ENCODE data around the gene PTGER3. TPM values are rescaled to one million over a fixed set of nuclear protein-coding genes. Genes with fewer than 3 reads are reported as not detected.

The PTGER3 gene
- total and polyA plus RNA-seq, 2 experiments from 2014 or later, result 0.45 to 1.6 TPM

GRCh38 chr1:71081697-71082080 is 34.1 kb upstream of the PTGER3 start:
- Mint-ChIP-seq H3K27ac (peak overlapping the region; percentile 97), H3K9me3 (no peaks in the 10 kb centered on the region), H3K36me3 (ENCODE audit: low read depth) (peaks cover 24% of the 10 kb centered on the region; the same call in 2 of the 3 replicates), H3K4me1 (peaks cover 12% of the 10 kb centered on the region; the same call in 2 of the 3 replicates), H3K27me3 (ENCODE audit: insufficient read depth, low read depth, poor library complexity) (peaks cover 7% of the 10 kb centered on the region), H3K4me3 (peak overlapping the region; percentile 99)
- Histone ChIP-seq H3K4me1 (ENCODE audit: insufficient read depth) (0 out of 2 replicates have a peak, but pooled peaks cover 8% of the 10 kb centered on the region), H3K27ac (ENCODE audit: low read depth) (no peak overlapping the region), H3K79me2 (replicated peaks; ENCODE audit: insufficient read depth) (peaks cover 42% of the 10 kb centered on the region), H3K4me2 (peak overlapping the region; percentile 44), H3K27me3 (ENCODE audit: insufficient read depth) (peaks cover 25% of the 10 kb centered on the region; the same call in 1 of the 2 replicates), H3K9me2 (ENCODE audit: insufficient read depth) (no peaks in the 10 kb centered on the region), H3K4me3 (peak overlapping the region; percentile 95; the same call in 1 of the 2 replicates), H2AFZ (no peak overlapping the region; the same call in 1 of the 2 replicates), H3K36me3 (ENCODE audit: insufficient read depth) (peaks cover 17% of the 10 kb centered on the region; the same call in 1 of the 2 replicates), H3F3A (replicated peaks; ENCODE audit: low read depth) (no peaks in the 10 kb centered on the region), H4K20me1 (replicated peaks; ENCODE audit: insufficient read depth) (no peaks in the 10 kb centered on the region; the same call in 1 of the 2 replicates)
- TF ChIP-seq NANOG (IDR thresholded peaks at IDR 0.05; ENCODE audit: borderline replicate concordance) (no peak), EZH2 (IDR thresholded peaks at IDR 0.05; ENCODE audit: low read depth, unreplicated experiment) (no peak), ZNF331 (CRISPR knock-in tag; IDR thresholded peaks at IDR 0.05; ENCODE audit: low read depth) (no peak), CREB1 (CRISPR knock-in tag; IDR thresholded peaks at IDR 0.05; ENCODE audit: low read depth) (no peak), POLR2AphosphoS5 (IDR thresholded peaks at IDR 0.05; ENCODE audit: low read depth) (no peak), ETS1 (IDR thresholded peaks at IDR 0.05) (no peak), CTCF (conservative IDR thresholded peaks at IDR 0.05; ENCODE audit: low read depth in 2 of 2) (no peak)
- peak; percentile 40 for DNase-seq (ENCODE audit: low spot score)
- ATAC-seq, result peak; percentile 17; the same call in 2 of the 3 replicates

- Mint-ChIP-seq H3K36me3 (ENCODE audit: low read depth) (peaks cover 31% of the 10 kb centered on the region; the same call in 2 of the 3 replicates), H3K27me3 (ENCODE audit: insufficient read depth, low read depth, poor library complexity) (peaks cover 7% of the 10 kb centered on the region)
Measured at GRCh38 chr1:71080739-71081696, 33.4 kb upstream of the PTGER3 start, which contains the start of gene ZRANB2. ZRANB2 (minus strand) TSS chr1:71081035; CDS start chr1:71080995, 40 bp downstream.

More at GRCh38 chr1:71080739-71081696, 33.4 kb upstream of the PTGER3 start, which contains the start of gene ZRANB2:
- H2AFZ ChIP-seq, result peak within 1 kb of the TSS; percentile 44; the same call in 1 of the 2 replicates
- peaks cover 48% of the 10 kb centered on the region for H3K79me2 ChIP-seq (replicated peaks; ENCODE audit: insufficient read depth)
- peaks cover 23% of the 10 kb centered on the region; the same call in 1 of the 2 replicates for H3K36me3 ChIP-seq (ENCODE audit: insufficient read depth)
- TF ChIP-seq EZH2phosphoT487 (IDR thresholded peaks at IDR 0.05; ENCODE audit: unreplicated experiment), result no peak
- TF ChIP-seq EZH2 (IDR thresholded peaks at IDR 0.05; ENCODE audit: low read depth, unreplicated experiment), result no peak
- peak; percentile 90 for TF ChIP-seq POLR2AphosphoS5 (IDR thresholded peaks at IDR 0.05; ENCODE audit: low read depth)
- no peak for TF ChIP-seq ZNF114 (CRISPR knock-in tag; IDR thresholded peaks at IDR 0.05)
- no peak for TF ChIP-seq JUNB (IDR thresholded peaks at IDR 0.05; ENCODE audit: unreplicated experiment)
- peak; percentile 21; the same call in 1 of the 2 replicates for TF ChIP-seq CREB1 (CRISPR knock-in tag; IDR thresholded peaks at IDR 0.05; ENCODE audit: low read depth)
- TF ChIP-seq ETS1 (IDR thresholded peaks at IDR 0.05), result no peak; the same call in 1 of the 2 replicates
- TF ChIP-seq STAT1 (IDR thresholded peaks at IDR 0.05; ENCODE audit: unreplicated experiment), result no peak
- TF ChIP-seq NANOG (IDR thresholded peaks at IDR 0.05; ENCODE audit: borderline replicate concordance), result no peak
- TF ChIP-seq CTCF (conservative IDR thresholded peaks at IDR 0.05; ENCODE audit: low read depth in 2 of 2), result peak; percentile 62 to 66
- H3K9me2 ChIP-seq (ENCODE audit: insufficient read depth), result no peaks in the 10 kb centered on the region
- peak within 1 kb of the TSS; percentile 100 for H3K27ac Mint-ChIP-seq
- peak within 1 kb of the TSS; percentile 99 for H3K4me3 Mint-ChIP-seq
- ATAC-seq (peak; percentile 98), DNase-seq (ENCODE audit: low spot score) (peak; percentile 98)
- peak within 1 kb of the TSS; percentile 95 for H3K4me3 ChIP-seq
- H4K20me1 ChIP-seq (replicated peaks; ENCODE audit: insufficient read depth), result no peaks in the 10 kb centered on the region; the same call in 1 of the 2 replicates
- peaks cover 12% of the 10 kb centered on the region; the same call in 2 of the 3 replicates for H3K4me1 Mint-ChIP-seq
- no peaks in the 10 kb centered on the region for H3K9me3 Mint-ChIP-seq
- H3K4me1 ChIP-seq (ENCODE audit: insufficient read depth), result 0 out of 2 replicates have a peak, but pooled peaks cover 8% of the 10 kb centered on the region
- peak within 1 kb of the TSS; percentile 12 for H3K27ac ChIP-seq (ENCODE audit: low read depth)
- H3F3A ChIP-seq (replicated peaks; ENCODE audit: low read depth), result no peaks in the 10 kb centered on the region
- H3K4me2 ChIP-seq, result peak within 1 kb of the TSS; percentile 81
- H3K27me3 ChIP-seq (ENCODE audit: insufficient read depth), result peaks cover 25% of the 10 kb centered on the region; the same call in 1 of the 2 replicates

Data from GM23338 (cell line).